K562 (cell line): Measurements from ENCODE around the gene VWA7. TPM values are rescaled to one million over a fixed set of nuclear protein-coding genes. Genes with fewer than 3 reads are reported as not detected.

Source experiments
- GATAD2B ChIP-seq: fragments of 450-650 bp; IDR thresholded peaks from 2 replicates; pipeline ENCODE4 v1.6.1; 2017; ENCODE audit warnings: mild to moderate bottlenecking, borderline replicate concordance
- NR4A1 ChIP-seq, 2 experiments: fragments of 250-450 bp in 1 of 2; fragments of 450-650 bp in 1 of 2; sonication (Bioruptor Pico) in 1 of 2; IDR thresholded peaks; 2 replicates each; pipeline versions ENCODE4 v1.4.0 to v1.6.1; 2016 to 2020; ENCODE audit warnings: mild to moderate bottlenecking in 2 of 2, missing compliant biosample characterization in 1 of 2, missing genetic modification characterization in 1 of 2, moderate library complexity in 1 of 2
- RHOXF2B ChIP-seq: fragments of 250-450 bp; sonication (Bioruptor Pico); conservative IDR thresholded peaks from 2 replicates; pipeline ENCODE4 v1.5.1; 2021
- RREB1 ChIP-seq: fragments of 250-450 bp; sonication (Bioruptor Pico); IDR thresholded peaks from 2 replicates; pipeline ENCODE4 v1.4.0; 2020
- polyA plus RNA-seq, 8 experiments: library from polyadenylated mRNA; depleted of rRNA in 4 of 8; stranded (reverse) in 5 of 8; unstranded in 3 of 8; fragments of >200 nt; fragmentation: Nextera tagmentation in 2 of 8; fragmentation: Illumina TruSeq in 1 of 8; extraction: Ambion mirVana in 2 of 8; extraction: Trizol in 1 of 8; gene quantifications; 2 replicates each; pipeline versions ENCODE4 v1.2.1 to v1.2.3, GENCODE V29; 2011 to 2014; ENCODE audit warnings: inconsistent platforms in 1 of 8, missing spikeins in 1 of 8
- total RNA-seq, 7 experiments: library from RNA; depleted of rRNA in 6 of 7; stranded (reverse); fragments of >200 nt in 6 of 7; fragmentation: Illumina TruSeq in 2 of 7; extraction: Trizol in 2 of 7; gene quantifications; 2 replicates each; pipeline versions ENCODE4 v1.2.1 to v1.2.3, GENCODE V29; 2011 to 2021; ENCODE audit warnings: low replicate concordance in 1 of 7
- TF ChIP-seq, protein P1 (sequence below): fragments of 450-650 bp; IDR thresholded peaks from 2 replicates; pipeline ENCODE4 v1.6.1; 2016; ENCODE audit warnings: antibody characterized with exemption
- TF ChIP-seq, protein P2 (sequence below): fragments of 450-650 bp; conservative IDR thresholded peaks from 2 replicates; pipeline ENCODE4 v1.6.1; 2016; ENCODE audit warnings: missing genetic modification characterization, low read depth, mild to moderate bottlenecking, missing compliant biosample characterization, moderate library complexity

VWA7 gene
- total and polyA plus RNA-seq, 9 of the 15 experiments (the other 6 are each of a cell fraction or from before 2014, with no cell fraction given), result 0.18 to 2.9 (median 0.95) TPM

DNA sequence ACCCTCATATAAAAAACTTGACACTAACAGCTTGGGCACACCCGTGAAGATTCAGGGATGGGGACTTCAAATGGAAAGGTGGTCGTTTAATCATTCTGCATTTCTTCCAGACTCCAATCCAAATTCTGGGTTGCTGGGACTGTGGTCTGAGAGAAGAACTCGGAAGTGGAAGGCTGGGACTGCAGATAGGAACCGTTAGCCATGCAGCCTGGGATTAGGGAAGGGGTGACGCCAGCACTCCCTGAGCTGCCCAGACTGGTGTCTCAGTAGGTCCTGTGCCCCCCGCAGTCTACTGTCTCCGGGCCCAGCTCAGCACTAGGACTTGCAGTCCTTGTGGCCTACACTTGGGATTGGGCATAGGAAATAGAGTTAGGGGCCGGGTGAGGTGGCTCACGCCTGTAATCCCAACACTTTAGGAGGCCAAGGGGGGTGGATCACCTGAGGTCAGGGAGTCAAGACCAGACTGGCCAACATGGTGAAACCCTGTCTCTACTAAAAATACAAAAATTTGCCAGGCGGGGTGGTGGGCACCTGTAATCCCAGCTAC is 40.3 kb downstream of the VWA7 start (continued):
- peak; percentile 62; the same call in 1 of the 2 replicates for TF ChIP-seq RREB1 (CRISPR knock-in tag)
- TF ChIP-seq, protein P1, sequence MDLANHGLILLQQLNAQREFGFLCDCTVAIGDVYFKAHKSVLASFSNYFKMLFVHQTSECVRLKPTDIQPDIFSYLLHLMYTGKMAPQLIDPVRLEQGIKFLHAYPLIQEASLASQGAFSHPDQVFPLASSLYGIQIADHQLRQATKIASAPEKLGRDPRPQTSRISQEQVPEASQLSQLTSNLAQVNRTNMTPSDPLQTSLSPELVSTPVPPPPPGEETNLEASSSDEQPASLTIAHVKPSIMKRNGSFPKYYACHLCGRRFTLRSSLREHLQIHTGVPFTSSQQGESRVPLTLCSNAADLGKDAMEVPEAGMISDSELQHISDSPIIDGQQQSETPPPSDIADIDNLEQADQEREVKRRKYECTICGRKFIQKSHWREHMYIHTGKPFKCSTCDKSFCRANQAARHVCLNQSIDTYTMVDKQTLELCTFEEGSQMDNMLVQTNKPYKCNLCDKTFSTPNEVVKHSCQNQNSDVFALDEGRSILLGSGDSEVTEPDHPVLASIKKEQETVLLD, result no peak
- TF ChIP-seq RHOXF2B (CRISPR knock-in tag), result no peak
- TF ChIP-seq NR4A1 (CRISPR knock-in tag; IDR thresholded peaks at IDR 0.05), result 0 out of 2 replicates have a peak, but pooled peaks have one; percentile 18
- 0 out of 2 replicates have a peak, but pooled peaks have one; percentile 74 for TF ChIP-seq NR4A1 (tag; IDR thresholded peaks at IDR 0.05)
- TF ChIP-seq, protein P2, sequence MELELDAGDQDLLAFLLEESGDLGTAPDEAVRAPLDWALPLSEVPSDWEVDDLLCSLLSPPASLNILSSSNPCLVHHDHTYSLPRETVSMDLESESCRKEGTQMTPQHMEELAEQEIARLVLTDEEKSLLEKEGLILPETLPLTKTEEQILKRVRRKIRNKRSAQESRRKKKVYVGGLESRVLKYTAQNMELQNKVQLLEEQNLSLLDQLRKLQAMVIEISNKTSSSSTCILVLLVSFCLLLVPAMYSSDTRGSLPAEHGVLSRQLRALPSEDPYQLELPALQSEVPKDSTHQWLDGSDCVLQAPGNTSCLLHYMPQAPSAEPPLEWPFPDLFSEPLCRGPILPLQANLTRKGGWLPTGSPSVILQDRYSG, result peak; percentile 59; the same call in 1 of the 2 replicates
- TF ChIP-seq GATAD2B, result no peak
